NCI-H2081 (cell line): Measurements from ENCODE around the gene SRRD.

Experiments
- DNase-seq, 2 experiments: peaks; one replicate each; lab custom pipeline; 2025; lab: John Stamatoyannopoulos, UW

SRRD gene

GRCh38 chr22:26453216-26453615 lies 30.5 kb upstream of the SRRD start:
- no peak for DNase-seq

- DNase-seq: no peak
Measured at GRCh38 chr22:26453812-26454500, 29.7 kb upstream of the SRRD start.

DNA sequence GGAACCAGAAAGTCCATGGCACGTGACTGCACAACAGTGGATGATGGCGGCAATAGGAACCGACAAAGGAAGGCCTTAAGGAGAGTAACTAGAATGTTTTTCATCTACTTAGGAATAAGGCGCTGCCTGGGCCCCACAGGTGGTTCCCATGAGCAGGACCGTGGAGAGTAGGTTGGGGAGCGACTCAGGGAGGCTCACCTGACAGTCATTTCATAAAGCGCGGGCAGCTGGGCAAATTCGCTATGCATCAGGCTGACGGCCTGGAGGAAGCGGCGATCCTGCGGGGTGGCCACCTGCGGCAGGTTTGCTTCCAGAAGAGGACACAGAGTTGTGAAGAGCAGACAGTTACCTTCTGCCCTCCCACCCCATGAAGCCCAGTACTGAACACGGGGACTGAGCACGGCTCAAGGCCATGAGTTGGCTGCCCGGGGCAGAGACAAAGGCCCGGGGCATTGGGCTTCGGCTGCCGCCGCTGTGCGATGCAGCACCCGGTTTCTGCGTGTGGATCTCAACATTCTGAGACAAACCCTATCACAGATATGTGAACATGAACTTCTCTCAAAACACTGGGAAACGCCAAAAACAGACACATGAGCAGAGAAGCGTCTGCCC lies 25.9 kb upstream of the SRRD start:
- DNase-seq: no peak

DNA sequence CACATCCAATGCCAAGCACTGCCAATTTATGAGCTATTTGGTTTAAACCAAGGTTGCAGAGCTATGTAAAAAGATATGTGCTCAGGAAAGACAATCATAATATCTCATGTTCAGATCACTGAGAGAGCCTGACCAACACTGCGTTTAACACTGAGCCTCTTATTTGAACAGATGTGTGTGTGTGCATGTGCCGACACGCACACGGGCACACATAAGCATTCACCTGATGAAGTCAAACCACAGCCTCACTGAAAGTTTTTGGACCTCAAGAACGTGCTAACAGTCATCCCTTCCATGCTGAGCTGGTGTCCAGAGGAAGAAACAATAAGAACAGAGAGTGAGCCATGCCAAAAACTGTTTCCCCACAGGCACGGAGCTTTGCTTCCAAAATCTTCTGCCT lies 23.5 kb upstream of the SRRD start:
- no peak for DNase-seq

GRCh38 chr22:26461188-26461810 lies 22.4 kb upstream of the SRRD start:
- DNase-seq: peak; percentile 8 to 9

- no peak for DNase-seq
Measured at GRCh38 chr22:26462051-26462450, 21.6 kb upstream of the SRRD start.

DNA sequence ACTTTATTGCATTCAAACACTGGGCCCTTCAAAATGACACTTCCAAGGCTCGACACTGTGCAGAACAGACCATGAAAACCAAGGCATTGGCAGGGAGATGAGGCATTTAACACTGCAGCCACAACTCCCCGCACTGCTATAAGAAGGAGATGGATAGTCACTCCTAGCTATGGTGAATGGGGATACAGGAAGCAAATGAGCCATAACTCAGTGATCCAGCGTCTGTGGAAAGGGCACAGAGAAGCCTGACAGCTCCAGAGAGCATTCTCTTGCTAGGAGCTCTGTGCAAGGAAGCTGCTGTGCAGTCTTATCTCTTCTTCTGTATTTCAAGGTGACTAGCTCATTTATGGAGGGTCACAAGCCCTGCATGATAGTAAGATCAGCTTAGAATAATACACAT lies 21.0 kb upstream of the SRRD start:
- DNase-seq: no peak

DNA sequence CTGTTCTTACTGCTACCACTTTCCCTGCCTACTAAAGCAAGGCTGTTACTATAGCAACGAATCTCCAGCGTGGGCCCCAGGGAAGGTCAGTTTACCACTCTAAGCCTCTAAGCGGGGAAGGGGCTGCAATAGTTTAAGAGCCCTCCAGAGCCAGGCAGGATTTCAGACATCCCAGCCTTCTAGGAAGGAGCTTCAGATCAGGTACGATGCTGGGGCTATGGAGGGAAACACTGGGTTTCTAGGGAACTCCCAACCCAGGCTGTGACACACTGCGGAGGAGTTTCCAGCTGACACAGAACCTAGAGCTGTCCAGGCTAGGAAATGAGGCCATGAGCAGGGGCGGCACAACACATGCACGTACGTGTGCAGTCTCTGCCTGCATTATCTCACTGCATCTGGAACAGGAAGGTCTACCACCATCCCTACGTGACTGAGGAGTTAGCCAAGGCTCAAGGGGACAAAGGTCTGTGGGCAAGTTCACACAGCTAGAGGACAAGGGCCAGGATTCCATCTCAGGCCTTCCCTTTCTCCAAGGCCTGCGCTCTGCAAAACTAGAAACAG lies 20.5 kb upstream of the SRRD start:
- no peak for DNase-seq

DNA sequence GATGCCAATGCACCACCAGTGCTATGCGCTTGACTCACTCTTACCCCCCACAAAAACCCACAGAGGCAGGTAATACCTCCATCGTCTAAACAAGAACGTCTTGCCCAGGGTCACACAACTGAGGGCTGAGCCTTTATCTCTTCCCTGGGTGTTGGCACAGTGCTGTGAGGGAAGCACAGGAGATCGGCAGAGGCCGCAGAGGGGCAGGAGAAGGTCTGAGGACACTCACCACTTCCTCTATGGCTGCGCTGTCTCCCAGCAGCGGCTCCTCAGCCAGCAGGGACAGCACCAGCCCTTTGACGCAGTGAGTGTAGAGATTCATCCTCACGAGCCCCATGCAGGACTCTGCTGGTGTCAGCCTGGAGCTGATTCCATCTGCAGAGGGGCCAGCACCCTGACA lies 20.0 kb upstream of the SRRD start:
- DNase-seq: no peak

DNA sequence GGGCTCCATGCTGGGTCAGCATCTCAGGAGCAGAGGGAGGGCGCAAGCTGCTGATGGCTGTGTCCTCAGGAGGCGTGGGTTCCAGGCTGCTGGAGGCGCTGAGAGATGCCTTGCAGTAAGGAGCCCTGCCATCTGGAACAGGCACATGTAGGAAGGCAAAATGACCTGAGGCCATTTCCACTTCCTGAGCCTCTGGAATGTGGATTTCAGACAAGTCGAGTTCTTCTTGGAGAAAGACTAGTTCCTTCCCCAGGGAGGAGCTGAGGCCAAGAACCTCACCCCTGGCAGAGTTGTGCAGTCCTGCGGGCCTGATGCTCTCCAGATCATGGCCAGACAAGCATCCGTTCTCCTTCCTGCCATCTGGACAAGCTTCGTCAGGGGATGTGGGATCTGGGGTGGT lies 19.4 kb upstream of the SRRD start:
- no peak for DNase-seq

- DNase-seq: no peak
Measured at GRCh38 chr22:26466196-26466595, 17.5 kb upstream of the SRRD start.

DNA sequence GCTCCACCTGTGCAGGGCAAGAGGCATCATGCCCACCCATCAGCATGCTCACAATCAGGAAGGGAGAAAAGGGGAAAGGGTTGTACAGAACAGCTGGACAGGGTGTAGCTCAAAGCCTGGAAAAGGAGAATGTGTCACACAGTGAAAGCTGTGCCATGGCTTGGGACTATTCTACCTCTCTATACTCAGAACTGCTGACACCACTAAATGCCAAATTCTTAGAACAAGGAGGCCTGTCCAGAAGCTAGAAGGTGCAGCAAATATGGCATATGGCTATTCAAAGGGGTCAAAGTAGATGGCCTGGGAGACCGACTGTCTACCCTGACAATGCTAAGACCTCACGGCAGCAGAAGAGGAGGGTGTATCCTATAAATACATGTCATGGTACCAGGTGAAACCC lies 12.9 kb upstream of the SRRD start:
- no peak for DNase-seq

- no peak for DNase-seq
Measured at GRCh38 chr22:26471522-26471921, 12.2 kb upstream of the SRRD start.

- no peak for DNase-seq
Measured at GRCh38 chr22:26474682-26475081, 9.0 kb upstream of the SRRD start.

- DNase-seq: no peak
Measured at GRCh38 chr22:26476705-26477340, 6.9 kb upstream of the SRRD start.

- DNase-seq: no peak
Measured at GRCh38 chr22:26477341-26477731, 6.3 kb upstream of the SRRD start.

DNA sequence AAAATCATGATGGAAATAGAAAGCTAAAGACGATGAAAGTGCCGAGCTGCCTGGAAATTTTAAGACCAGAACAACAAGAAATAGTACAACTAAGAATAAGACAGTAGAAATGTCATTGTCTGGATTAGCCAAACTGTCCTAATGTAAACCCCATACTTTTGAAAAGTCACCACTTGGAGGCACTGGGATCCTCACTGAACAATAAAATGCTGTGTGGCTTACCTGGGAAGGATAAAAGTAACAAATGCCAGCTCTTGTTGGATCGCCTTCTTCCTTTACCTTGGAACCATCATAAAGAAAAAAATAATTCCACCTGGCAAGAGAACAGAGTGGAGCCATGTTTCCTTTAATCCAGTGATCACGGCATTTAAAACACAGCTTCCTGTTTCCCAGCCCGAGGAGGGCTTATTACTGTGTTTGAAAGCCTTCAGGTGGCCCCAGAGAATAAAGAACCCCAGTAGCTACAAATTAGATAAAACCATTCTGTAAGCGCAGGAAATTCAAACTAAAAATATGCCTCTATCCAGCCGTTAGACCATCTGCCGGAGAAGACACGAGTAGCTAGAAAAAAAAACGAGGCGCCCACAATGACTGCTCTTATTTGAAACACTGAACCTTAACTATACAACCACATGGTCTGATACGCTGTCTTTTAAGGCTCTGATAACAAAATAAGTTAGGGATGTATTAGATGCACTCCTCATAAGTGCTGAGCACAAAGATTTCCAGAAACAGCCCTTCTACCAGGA lies 4.5 kb upstream of the SRRD start:
- DNase-seq: peak; percentile 62 to 89

DNA sequence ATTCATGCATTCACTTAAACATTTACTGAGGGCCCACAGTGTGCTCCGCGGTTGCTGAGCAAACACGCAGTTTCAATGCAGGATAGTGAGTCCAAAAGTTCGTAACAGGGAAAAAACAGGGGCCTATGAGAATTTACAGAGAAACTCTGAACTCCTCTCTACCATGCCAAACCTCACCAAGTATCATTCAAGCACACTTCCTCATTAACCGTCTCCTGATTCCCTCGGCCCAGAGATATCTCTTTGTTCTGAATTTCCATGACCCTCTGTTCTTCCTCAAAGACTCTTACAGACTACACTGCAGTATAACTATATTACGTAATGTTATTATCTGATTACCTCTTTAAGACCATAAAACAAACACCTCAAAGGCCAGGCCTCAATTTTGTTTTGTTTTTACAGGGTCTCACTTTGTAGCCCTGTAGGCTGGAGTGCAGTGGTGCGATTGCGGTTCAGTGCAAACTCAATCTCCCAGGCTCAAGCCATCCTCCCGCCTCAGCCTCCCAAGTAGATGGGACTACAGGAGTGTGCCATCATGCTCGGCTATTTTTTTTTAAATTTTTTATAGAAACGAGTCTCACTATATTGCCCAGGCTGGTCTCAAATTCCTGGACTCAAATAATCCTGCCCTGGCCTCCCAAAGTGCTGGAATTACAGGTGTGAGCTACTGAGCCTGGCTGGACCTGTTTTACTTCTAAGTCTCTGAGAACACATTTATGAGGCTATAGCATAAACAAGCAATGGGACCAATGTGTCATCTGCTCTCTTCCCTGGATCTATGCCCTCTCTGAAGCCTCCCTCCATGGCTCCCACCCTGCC lies 3.7 kb upstream of the SRRD start:
- peak in 1 of 2 experiments; percentile 35 for DNase-seq

DNA sequence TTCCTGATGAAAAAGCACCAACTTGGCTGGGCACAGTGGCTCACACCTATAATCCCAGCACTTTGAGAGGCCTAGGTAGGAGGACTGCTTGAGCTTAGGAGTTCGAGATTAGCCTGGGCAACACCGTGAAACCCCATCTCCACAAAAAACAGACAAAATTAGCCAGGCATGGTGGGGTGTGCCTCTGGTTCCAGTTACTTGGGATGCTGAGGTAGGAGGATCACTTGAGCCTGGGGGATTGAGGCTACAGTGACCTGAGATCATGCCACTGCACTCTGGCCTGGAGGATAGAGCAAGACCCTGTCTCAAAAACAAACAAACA lies 3.1 kb upstream of the SRRD start:
- DNase-seq: no peak

DNA sequence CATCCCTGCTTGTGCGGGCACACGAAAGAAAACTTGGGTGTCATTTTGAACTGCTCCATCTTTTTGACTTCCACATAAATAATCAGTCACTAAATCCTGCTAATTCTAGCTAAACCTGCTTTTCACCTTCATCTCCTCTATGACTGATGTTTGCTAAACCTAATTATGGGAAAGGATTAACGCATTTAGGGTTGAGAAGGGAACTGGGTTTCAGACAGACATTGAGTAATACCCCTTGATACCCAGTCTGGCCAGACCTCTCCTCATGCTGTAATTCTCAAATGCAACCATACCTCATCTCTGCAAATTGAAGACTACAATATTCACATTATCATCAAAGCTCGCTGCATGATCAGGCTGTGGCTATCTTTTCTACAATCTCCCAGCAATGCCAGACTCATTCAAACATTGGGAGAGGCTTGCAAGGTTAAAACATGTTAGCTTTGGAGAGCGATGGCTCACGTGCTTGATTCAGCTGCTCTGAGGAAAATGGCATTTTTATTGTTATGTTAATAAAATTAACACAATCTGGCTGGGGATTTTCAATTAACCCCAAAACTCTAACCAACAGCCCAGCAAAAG lies 2.5 kb upstream of the SRRD start:
- DNase-seq: no peak

DNA sequence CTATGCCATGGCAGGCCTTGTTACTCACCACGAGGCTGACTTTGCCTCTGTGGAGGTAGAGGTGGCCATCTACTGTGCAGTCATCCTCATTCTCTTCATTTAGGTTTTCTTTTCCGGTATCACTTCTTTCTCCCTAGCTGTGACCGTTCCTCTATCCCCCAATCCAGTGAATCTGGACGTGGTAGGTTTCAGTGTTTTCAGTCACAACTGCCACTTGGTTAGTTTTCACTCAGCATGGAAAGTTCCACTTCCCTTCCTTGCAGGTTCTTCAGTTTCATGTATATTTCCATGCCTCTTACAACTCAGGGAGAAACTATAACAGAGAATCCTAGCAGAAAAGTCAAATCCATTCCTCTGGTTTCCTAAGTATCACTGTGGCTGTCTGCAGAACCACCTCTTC lies 2.0 kb upstream of the SRRD start:
- DNase-seq: no peak
